ENCODE results near the gene PIGH. TPM values are rescaled to one million over a fixed set of nuclear protein-coding genes. Genes with fewer than 3 reads are reported as not detected.

PIGH gene
- total RNA-seq, 3 donors from 2014 or later (not counting 1 experiment from before 2014, with no cell fraction given), result 50.9 to 56.0 (median 54.5) TPM

DNA sequence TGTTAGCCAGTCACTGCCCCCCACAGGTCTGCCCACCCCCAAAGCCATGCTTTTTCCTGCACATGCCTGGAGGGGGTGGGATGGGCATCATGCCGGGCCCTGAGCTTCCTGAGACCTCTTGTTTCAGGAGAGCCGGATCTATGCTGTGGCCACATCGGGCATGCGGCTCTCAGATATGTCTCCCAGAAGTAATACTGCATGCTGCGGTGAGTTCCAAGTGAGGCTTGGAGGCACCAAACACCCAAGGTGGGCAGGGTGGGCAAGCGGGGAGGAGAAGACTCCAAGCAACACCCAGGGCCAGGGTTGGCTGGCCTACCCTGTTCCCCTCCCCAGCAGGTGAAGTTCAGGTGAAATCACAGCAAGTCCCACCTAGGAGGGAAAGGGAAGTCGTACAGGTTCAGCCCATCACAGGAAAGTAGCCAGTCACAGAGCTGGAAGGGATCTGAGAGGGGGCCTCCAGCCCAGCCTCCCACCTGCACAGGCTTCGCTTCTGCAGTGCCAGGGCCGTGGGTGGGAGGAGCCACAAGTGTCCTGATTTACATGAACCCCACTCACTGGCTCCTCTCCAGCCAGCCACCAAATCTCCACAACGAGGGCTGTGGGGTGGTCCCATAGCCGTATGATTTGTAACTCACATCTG is 30.9 kb downstream of the PIGH start:
- 79% methylated on average over 11 of the region's 11 CpGs for WGBS (ENCODE audit: insufficient coverage)
- intact Hi-C loops (cut with micrococcal nuclease), result no loop called here
- Mint-ChIP-seq H3K4me3 (no peak overlapping the region), H3K36me3 (no peaks in the 10 kb centered on the region), H3K9me3 (no peaks in the 10 kb centered on the region), H3K27ac (no peak overlapping the region), H3K27me3 (ENCODE audit: low read depth in 2 of 2) (peaks cover 0 to 12% of the 10 kb centered on the region in 2 donors), H3K4me1 (peaks cover 11 to 13% of the 10 kb centered on the region in 2 donors)
- Histone ChIP-seq H3K4me1 (ENCODE audit: control insufficient read depth, insufficient read depth, low read length) (no peaks in the 10 kb centered on the region), H3K9me3 (ENCODE audit: control insufficient read depth, insufficient read depth, low read length) (no peaks in the 10 kb centered on the region), H3K27me3 (ENCODE audit: control insufficient read depth, insufficient read depth, low read length) (no peaks in the 10 kb centered on the region), H3K4me3 (ENCODE audit: low read length) (no peak overlapping the region), H3K27ac (ENCODE audit: low read length) (no peak overlapping the region), H3K36me3 (ENCODE audit: control insufficient read depth, insufficient read depth, low read length) (no peaks in the 10 kb centered on the region)
- TF ChIP-seq CTCF (IDR thresholded peaks at IDR 0.05), result no peak
- DNase-seq (no peak), ATAC-seq (no peak)

GRCh38 chr14:67567654-67568053 is 32.4 kb downstream of the PIGH start:
- H3K9me3 Mint-ChIP-seq, result no peaks in the 10 kb centered on the region
- ATAC-seq, result no peak
- H3K27ac Mint-ChIP-seq, result no peak overlapping the region
- no peaks in the 10 kb centered on the region for H3K4me1 ChIP-seq (ENCODE audit: control insufficient read depth, insufficient read depth, low read length)
- intact Hi-C loops (cut with micrococcal nuclease), result no loop called here
- no peaks in the 10 kb centered on the region for H3K36me3 Mint-ChIP-seq
- no peak overlapping the region for H3K4me3 ChIP-seq (ENCODE audit: low read length)
- H3K4me3 Mint-ChIP-seq, result no peak overlapping the region
- no peak for TF ChIP-seq CTCF (IDR thresholded peaks at IDR 0.05)
- H3K27ac ChIP-seq (ENCODE audit: low read length), result no peak overlapping the region
- WGBS (ENCODE audit: insufficient coverage), result 77% methylated on average over 3 of the region's 3 CpGs
- H3K4me1 Mint-ChIP-seq, result peaks cover 11 to 13% of the 10 kb centered on the region in 2 donors
- peaks cover 0 to 10% of the 10 kb centered on the region in 2 donors for H3K27me3 Mint-ChIP-seq (ENCODE audit: low read depth in 2 of 2)
- H3K27me3 ChIP-seq (ENCODE audit: control insufficient read depth, insufficient read depth, low read length), result no peaks in the 10 kb centered on the region
- H3K9me3 ChIP-seq (ENCODE audit: control insufficient read depth, insufficient read depth, low read length), result no peaks in the 10 kb centered on the region
- no peaks in the 10 kb centered on the region for H3K36me3 ChIP-seq (ENCODE audit: control insufficient read depth, insufficient read depth, low read length)
- no peak for DNase-seq

DNA sequence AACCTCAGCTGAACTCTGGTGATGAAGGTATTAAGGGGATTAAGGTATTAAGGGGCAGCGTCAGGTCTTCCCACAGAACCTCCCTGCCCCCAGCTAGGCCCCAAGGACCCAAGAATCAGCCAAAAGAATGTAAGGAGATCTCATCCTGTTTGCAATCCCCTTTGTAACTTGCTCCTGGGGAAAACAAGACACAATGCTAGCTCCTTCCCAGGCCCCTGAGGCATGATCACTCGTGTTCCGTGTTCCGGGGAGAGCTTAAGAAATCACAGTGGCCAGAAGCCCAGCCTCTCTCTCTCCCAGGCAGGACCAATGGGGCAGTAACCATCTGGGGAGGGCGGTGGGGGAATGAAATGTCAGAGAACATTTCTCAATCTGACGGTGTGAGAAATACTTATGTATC is 33.2 kb downstream of the PIGH start:
- ATAC-seq (no peak), DNase-seq (no peak)
- Mint-ChIP-seq H3K27ac (no peak overlapping the region), H3K4me3 (no peak overlapping the region), H3K27me3 (ENCODE audit: low read depth in 2 of 2) (peaks cover 0 to 9% of the 10 kb centered on the region in 2 donors), H3K9me3 (no peaks in the 10 kb centered on the region), H3K36me3 (no peaks in the 10 kb centered on the region), H3K4me1 (peaks cover 11 to 13% of the 10 kb centered on the region in 2 donors)
- Histone ChIP-seq H3K27me3 (ENCODE audit: control insufficient read depth, insufficient read depth, low read length) (no peaks in the 10 kb centered on the region), H3K4me1 (ENCODE audit: control insufficient read depth, insufficient read depth, low read length) (no peaks in the 10 kb centered on the region), H3K4me3 (ENCODE audit: low read length) (no peak overlapping the region), H3K36me3 (ENCODE audit: control insufficient read depth, insufficient read depth, low read length) (no peaks in the 10 kb centered on the region), H3K27ac (ENCODE audit: low read length) (no peak overlapping the region), H3K9me3 (ENCODE audit: control insufficient read depth, insufficient read depth, low read length) (no peaks in the 10 kb centered on the region)
- 100% methylated on average over 2 of the region's 6 CpGs for WGBS (ENCODE audit: insufficient coverage)
- intact Hi-C loops (cut with micrococcal nuclease), result no loop called here
- no peak for TF ChIP-seq CTCF (IDR thresholded peaks at IDR 0.05)

DNA sequence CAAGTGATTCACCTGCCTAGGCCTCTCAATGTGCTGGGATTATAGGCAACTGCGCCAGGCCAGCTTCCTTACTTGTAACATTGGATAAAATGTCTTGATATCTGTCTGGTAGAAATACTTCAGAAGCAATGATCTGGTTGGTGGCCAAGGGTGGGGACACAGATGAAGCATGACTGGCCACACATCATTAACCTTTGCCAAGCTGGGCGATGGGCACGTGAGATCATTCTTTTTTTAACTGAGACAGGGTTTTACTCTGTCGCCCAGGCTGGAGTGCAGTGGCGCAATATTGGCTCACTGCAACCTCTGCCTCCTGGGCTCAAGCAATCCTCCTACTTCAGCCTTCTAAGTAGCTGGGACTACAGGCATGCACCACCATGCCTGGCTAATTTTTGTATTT is 35.8 kb downstream of the PIGH start:
- ATAC-seq (no peak), DNase-seq (no peak)
- intact Hi-C loops (cut with micrococcal nuclease), result no loop called here
- no peaks in the 10 kb centered on the region for H3K9me3 ChIP-seq (ENCODE audit: control insufficient read depth, insufficient read depth, low read length)
- H3K4me1 Mint-ChIP-seq, result no peaks in the 10 kb centered on the region
- no peaks in the 10 kb centered on the region for H3K36me3 ChIP-seq (ENCODE audit: control insufficient read depth, insufficient read depth, low read length)
- H3K36me3 Mint-ChIP-seq, result no peaks in the 10 kb centered on the region
- H3K27me3 Mint-ChIP-seq (ENCODE audit: low read depth in 2 of 2), result peaks cover 0 to 6% of the 10 kb centered on the region in 2 donors
- no peak for TF ChIP-seq CTCF (IDR thresholded peaks at IDR 0.05)
- no peak overlapping the region for H3K27ac ChIP-seq (ENCODE audit: low read length)
- no peaks in the 10 kb centered on the region for H3K4me1 ChIP-seq (ENCODE audit: control insufficient read depth, insufficient read depth, low read length)
- H3K27me3 ChIP-seq (ENCODE audit: control insufficient read depth, insufficient read depth, low read length), result no peaks in the 10 kb centered on the region
- no peak overlapping the region for H3K27ac Mint-ChIP-seq
- no peak overlapping the region for H3K4me3 Mint-ChIP-seq
- H3K9me3 Mint-ChIP-seq, result no peaks in the 10 kb centered on the region
- 87% methylated on average over 5 of the region's 5 CpGs for WGBS (ENCODE audit: insufficient coverage)
- no peak overlapping the region for H3K4me3 ChIP-seq (ENCODE audit: low read length)

Measured in natural killer cell (primary cell).